Muscle of leg (tissue), 11 donors: Measurements from ENCODE around the gene B2M. TPM values are rescaled to one million over a fixed set of nuclear protein-coding genes. Genes with fewer than 3 reads are reported as not detected.
"Not testable (repeated sequence)": the region's sequence is repeated elsewhere in the genome, so short reads cannot be mapped to it uniquely, and the experiment has no call there.

Experiments used
- DNase-seq: peaks from one replicate; pipeline ENCODE4 v3.0.0; 2013
- H3K27ac ChIP-seq: one replicate; pipeline ENCODE4 v1.5.1; 2013; ENCODE audit warnings: mild to moderate bottlenecking, low read length, control low read depth
- H3K27me3 ChIP-seq: one replicate; pipeline ENCODE4 v1.6.1; 2013; ENCODE audit warnings: low read length; ENCODE audit not compliant: control insufficient read depth, insufficient read depth
- H3K36me3 ChIP-seq: one replicate; pipeline ENCODE4 v1.6.1; 2013; ENCODE audit warnings: low read length; ENCODE audit not compliant: control insufficient read depth, insufficient read depth
- H3K4me1 ChIP-seq: one replicate; pipeline ENCODE4 v1.6.1; 2013; ENCODE audit warnings: low read length; ENCODE audit not compliant: control insufficient read depth, insufficient read depth
- H3K4me3 ChIP-seq: one replicate; pipeline ENCODE4 v1.5.1; 2013; ENCODE audit warnings: low read length, control low read depth
- H3K9me3 ChIP-seq: replicated peaks from 2 replicates; pipeline ENCODE4 v1.6.1; 2013; ENCODE audit warnings: low read depth, low read length; ENCODE audit not compliant: control insufficient read depth
- WGBS: methylation state at CpG from one replicate; pipeline ENCODE4 v1.1.5; 2013; ENCODE audit warnings: missing lambda C conversion rate; ENCODE audit not compliant: insufficient coverage; 5-methylcytosine and 5-hydroxymethylcytosine counted together
- polyA plus RNA-seq, 8 donors: library from polyadenylated mRNA; unstranded; fragments of 120-200 nt; gene quantifications; one replicate each; pipeline versions ENCODE4 v1.2.1 to v1.2.3, GENCODE V29; 2013; ENCODE audit warnings: inconsistent platforms in 1 of 8, low replicate concordance in 1 of 8; ENCODE audit not compliant: insufficient read length in 8 of 8, insufficient read depth in 1 of 8
- total RNA-seq: library from RNA; stranded (reverse); fragments of 120-200 nt; gene quantifications from one replicate; pipeline ENCODE4 v1.2.4, GENCODE V29; 2013

B2M gene
- total and polyA plus RNA-seq, 9 donors: 469 to 834 (median 655) TPM

DNA sequence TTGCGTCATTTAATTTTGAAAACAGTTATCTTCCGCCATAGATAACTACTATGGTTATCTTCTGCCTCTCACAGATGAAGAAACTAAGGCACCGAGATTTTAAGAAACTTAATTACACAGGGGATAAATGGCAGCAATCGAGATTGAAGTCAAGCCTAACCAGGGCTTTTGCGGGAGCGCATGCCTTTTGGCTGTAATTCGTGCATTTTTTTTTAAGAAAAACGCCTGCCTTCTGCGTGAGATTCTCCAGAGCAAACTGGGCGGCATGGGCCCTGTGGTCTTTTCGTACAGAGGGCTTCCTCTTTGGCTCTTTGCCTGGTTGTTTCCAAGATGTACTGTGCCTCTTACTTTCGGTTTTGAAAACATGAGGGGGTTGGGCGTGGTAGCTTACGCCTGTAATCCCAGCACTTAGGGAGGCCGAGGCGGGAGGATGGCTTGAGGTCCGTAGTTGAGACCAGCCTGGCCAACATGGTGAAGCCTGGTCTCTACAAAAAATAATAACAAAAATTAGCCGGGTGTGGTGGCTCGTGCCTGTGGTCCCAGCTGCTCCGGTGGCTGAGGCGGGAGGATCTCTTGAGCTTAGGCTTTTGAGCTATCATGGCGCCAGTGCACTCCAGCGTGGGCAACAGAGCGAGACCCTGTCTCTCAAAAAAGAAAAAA lies 1.2 kb downstream of the B2M start:
- Histone ChIP-seq H3K36me3 (peaks cover 27% of the 10 kb centered on the region), H3K27me3 (no peaks in the 10 kb centered on the region), H3K9me3 (no peaks in the 10 kb centered on the region), H3K4me1 (peaks cover 13% of the 10 kb centered on the region), H3K4me3 (peak overlapping the region; percentile 89), H3K27ac (peak overlapping the region; percentile 99)
- peak; percentile 93 for DNase-seq
- WGBS: 31% methylated on average over 20 of the region's 24 CpGs

DNA sequence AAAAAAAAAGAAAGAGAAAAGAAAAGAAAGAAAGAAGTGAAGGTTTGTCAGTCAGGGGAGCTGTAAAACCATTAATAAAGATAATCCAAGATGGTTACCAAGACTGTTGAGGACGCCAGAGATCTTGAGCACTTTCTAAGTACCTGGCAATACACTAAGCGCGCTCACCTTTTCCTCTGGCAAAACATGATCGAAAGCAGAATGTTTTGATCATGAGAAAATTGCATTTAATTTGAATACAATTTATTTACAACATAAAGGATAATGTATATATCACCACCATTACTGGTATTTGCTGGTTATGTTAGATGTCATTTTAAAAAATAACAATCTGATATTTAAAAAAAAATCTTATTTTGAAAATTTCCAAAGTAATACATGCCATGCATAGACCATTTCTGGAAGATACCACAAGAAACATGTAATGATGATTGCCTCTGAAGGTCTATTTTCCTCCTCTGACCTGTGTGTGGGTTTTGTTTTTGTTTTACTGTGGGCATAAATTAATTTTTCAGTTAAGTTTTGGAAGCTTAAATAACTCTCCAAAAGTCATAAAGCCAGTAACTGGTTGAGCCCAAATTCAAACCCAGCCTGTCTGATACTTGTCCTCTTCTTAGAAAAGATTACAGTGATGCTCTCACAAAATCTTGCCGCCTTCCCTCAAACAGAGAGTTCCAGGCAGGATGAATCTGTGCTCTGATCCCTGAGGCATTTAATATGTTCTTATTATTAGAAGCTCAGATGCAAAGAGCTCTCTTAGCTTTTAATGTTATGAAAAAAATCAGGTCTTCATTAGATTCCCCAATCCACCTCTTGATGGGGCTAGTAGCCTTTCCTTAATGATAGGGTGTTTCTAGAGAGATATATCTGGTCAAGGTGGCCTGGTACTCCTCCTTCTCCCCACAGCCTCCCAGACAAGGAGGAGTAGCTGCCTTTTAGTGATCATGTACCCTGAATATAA lies 2.0 kb downstream of the B2M start:
- whole genome bisulfite sequencing: no CpG with 5 or more reads among the region's 5 CpGs
- H3K4me1 ChIP-seq: peaks cover 13% of the 10 kb centered on the region
- DNase-seq: peak; percentile 49
- H3K27ac ChIP-seq: peak overlapping the region; percentile 99
- peaks cover 33% of the 10 kb centered on the region for H3K36me3 ChIP-seq
- peak overlapping the region; percentile 89 for H3K4me3 ChIP-seq
- H3K9me3 ChIP-seq: no peaks in the 10 kb centered on the region
- H3K27me3 ChIP-seq: no peaks in the 10 kb centered on the region

DNA sequence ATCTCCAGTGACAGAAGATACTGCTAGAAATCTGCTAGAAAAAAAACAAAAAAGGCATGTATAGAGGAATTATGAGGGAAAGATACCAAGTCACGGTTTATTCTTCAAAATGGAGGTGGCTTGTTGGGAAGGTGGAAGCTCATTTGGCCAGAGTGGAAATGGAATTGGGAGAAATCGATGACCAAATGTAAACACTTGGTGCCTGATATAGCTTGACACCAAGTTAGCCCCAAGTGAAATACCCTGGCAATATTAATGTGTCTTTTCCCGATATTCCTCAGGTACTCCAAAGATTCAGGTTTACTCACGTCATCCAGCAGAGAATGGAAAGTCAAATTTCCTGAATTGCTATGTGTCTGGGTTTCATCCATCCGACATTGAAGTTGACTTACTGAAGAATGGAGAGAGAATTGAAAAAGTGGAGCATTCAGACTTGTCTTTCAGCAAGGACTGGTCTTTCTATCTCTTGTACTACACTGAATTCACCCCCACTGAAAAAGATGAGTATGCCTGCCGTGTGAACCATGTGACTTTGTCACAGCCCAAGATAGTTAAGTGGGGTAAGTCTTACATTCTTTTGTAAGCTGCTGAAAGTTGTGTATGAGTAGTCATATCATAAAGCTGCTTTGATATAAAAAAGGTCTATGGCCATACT lies 4.0 kb downstream of the B2M start:
- WGBS: 95% methylated on average over 4 of the region's 6 CpGs
- no peaks in the 10 kb centered on the region for H3K27me3 ChIP-seq
- no peak overlapping the region for H3K27ac ChIP-seq
- peaks cover 11% of the 10 kb centered on the region for H3K4me1 ChIP-seq
- no peak for DNase-seq
- no peaks in the 10 kb centered on the region for H3K9me3 ChIP-seq
- peak overlapping the region; percentile 12 for H3K4me3 ChIP-seq
- H3K36me3 ChIP-seq: peaks cover 45% of the 10 kb centered on the region

DNA sequence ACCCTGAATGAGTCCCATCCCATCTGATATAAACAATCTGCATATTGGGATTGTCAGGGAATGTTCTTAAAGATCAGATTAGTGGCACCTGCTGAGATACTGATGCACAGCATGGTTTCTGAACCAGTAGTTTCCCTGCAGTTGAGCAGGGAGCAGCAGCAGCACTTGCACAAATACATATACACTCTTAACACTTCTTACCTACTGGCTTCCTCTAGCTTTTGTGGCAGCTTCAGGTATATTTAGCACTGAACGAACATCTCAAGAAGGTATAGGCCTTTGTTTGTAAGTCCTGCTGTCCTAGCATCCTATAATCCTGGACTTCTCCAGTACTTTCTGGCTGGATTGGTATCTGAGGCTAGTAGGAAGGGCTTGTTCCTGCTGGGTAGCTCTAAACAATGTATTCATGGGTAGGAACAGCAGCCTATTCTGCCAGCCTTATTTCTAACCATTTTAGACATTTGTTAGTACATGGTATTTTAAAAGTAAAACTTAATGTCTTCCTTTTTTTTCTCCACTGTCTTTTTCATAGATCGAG lies 4.5 kb downstream of the B2M start:
- WGBS: no CpG with 5 or more reads among the region's 2 CpGs
- H3K4me1 ChIP-seq: peaks cover 10% of the 10 kb centered on the region
- H3K9me3 ChIP-seq: no peaks in the 10 kb centered on the region
- no peak overlapping the region for H3K27ac ChIP-seq
- DNase-seq: no peak
- H3K27me3 ChIP-seq: no peaks in the 10 kb centered on the region
- peaks cover 45% of the 10 kb centered on the region for H3K36me3 ChIP-seq
- H3K4me3 ChIP-seq: no peak overlapping the region

DNA sequence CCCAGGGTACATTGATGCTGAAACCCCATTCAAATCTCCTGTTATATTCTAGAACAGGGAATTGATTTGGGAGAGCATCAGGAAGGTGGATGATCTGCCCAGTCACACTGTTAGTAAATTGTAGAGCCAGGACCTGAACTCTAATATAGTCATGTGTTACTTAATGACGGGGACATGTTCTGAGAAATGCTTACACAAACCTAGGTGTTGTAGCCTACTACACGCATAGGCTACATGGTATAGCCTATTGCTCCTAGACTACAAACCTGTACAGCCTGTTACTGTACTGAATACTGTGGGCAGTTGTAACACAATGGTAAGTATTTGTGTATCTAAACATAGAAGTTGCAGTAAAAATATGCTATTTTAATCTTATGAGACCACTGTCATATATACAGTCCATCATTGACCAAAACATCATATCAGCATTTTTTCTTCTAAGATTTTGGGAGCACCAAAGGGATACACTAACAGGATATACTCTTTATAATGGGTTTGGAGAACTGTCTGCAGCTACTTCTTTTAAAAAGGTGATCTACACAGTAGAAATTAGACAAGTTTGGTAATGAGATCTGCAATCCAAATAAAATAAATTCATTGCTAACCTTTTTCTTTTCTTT lies 5.8 kb downstream of the B2M start:
- no CpG with 5 or more reads among the region's 2 CpGs for WGBS
- Histone ChIP-seq H3K27me3 (no peaks in the 10 kb centered on the region), H3K4me1 (peaks cover 10% of the 10 kb centered on the region), H3K9me3 (no peaks in the 10 kb centered on the region), H3K4me3 (no peak overlapping the region), H3K27ac (no peak overlapping the region), H3K36me3 (peaks cover 45% of the 10 kb centered on the region)
- DNase-seq: no peak

DNA sequence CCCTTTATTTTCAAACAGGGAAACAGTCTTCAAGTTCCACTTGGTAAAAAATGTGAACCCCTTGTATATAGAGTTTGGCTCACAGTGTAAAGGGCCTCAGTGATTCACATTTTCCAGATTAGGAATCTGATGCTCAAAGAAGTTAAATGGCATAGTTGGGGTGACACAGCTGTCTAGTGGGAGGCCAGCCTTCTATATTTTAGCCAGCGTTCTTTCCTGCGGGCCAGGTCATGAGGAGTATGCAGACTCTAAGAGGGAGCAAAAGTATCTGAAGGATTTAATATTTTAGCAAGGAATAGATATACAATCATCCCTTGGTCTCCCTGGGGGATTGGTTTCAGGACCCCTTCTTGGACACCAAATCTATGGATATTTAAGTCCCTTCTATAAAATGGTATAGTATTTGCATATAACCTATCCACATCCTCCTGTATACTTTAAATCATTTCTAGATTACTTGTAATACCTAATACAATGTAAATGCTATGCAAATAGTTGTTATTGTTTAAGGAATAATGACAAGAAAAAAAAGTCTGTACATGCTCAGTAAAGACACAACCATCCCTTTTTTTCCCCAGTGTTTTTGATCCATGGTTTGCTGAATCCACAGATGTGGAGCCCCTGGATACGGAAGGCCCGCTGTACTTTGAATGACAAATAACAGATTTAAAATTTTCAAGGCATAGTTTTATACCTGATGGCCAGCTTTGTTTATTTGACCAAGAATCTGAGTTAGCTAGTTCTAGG lies 7.0 kb downstream of the B2M start:
- Histone ChIP-seq H3K27me3 (no peaks in the 10 kb centered on the region), H3K27ac (no peak overlapping the region), H3K36me3 (peaks cover 45% of the 10 kb centered on the region), H3K9me3 (no peaks in the 10 kb centered on the region), H3K4me1 (peaks cover 4% of the 10 kb centered on the region), H3K4me3 (no peak overlapping the region)
- DNase-seq: no peak
- WGBS: no CpG with 5 or more reads among the region's 4 CpGs

DNA sequence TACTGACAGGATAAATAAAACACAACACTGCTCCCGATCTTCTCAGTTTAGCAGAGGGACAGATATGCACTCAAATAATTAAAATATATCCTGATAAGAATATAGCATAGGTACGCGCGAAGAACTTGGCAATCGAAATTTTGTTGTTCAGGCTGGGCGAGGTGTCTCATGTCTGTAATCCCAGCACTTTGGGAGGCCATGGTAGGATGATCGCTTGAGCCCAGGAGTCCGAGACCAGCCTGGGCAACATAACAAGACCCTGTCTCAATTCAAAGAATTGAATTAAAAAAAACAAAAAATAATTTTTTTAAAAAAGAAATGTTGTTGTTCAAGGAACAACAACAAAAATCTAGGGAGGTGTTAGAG lies 7.6 kb downstream of the B2M start:
- DNase-seq: no peak
- 100% methylated on average over 2 of the region's 8 CpGs for WGBS
- H3K9me3 ChIP-seq: no peaks in the 10 kb centered on the region
- H3K4me3 ChIP-seq: no peak overlapping the region
- peaks cover 45% of the 10 kb centered on the region for H3K36me3 ChIP-seq
- peaks cover 2% of the 10 kb centered on the region for H3K4me1 ChIP-seq
- H3K27ac ChIP-seq: no peak overlapping the region
- H3K27me3 ChIP-seq: no peaks in the 10 kb centered on the region

DNA sequence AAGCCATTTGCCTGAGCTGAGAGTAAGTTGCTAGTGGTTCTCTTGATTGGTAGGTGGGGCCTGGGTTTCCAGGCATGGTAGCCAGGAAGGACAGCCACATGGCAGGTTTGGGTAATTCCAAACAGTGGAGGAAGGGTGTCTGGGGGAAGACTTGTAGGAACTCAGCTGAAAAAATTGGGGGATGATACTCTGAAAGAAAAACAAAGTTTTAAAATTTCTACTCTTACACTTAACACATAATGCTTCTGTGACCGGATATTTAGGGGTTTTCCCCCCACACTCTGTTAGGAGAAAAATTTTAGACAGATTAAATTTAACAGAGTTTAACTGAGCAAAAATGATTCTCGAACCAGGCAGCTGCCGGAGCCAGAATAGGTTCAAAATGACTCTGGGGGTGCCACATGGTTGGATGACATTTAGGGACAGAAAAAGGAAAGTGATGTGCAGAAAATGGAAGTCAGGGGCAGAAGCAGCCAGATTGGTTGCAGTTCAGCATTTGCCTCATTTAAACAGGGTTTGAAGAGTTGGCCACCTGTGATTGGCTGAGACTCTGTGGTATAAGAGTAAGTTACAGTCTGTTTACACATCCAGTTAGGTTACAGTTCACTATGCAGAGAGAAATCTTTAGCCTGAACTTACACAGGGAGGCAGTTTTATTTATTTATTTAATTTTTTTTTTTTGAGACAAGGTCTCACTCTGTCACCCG lies 8.1 kb downstream of the B2M start:
- Histone ChIP-seq H3K27ac (peak overlapping the region; percentile 29), H3K9me3 (no peaks in the 10 kb centered on the region), H3K4me3 (no peak overlapping the region), H3K4me1 (peaks cover under 1% of the 10 kb centered on the region), H3K36me3 (peaks cover 44% of the 10 kb centered on the region), H3K27me3 (no peaks in the 10 kb centered on the region)
- 96% methylated on average over 2 of the region's 4 CpGs for WGBS
- peak; percentile 13 for DNase-seq

DNA sequence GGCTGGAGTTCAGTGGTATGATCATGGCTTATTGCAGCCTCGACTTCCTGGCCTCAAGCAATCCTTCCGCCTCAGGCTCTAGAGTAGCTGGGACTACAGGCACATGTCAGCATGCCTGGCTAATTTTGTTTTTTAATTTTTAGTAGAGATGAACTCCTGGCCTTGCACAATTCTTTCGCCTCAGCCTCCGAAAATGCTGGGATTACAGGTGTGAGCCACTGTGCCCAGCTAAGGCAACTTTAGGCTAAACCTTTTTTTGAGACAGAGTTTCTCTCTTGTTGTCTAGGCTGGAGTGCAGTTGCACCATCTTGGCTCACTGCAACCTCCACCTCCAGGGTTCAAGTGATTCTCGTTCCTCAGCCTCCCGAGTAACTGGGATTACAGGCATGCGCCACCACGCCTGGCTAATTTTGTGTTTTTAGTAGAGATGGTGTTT lies 8.7 kb downstream of the B2M start:
- not testable (repeated sequence) for H3K27me3 ChIP-seq, H3K4me1 ChIP-seq, DNase-seq, H3K9me3 ChIP-seq, H3K27ac ChIP-seq, H3K4me3 ChIP-seq
- 94% methylated on average over 3 of the region's 8 CpGs for WGBS
- peaks cover 39% of the 10 kb centered on the region for H3K36me3 ChIP-seq
